ENCODE measurements around the gene TEX48.

The TEX48 gene

GRCh38 chr9:114655689-114656088 is 26.3 kb downstream of the TEX48 start:
- POLR2A ChIA-PET = interaction anchor here (1.2 kb wide), 1 partner anchor 154 kb away, joined by 3 read pairs; no protein-coding TSS in a partner anchor
- CTCF ChIA-PET = interaction anchor here (0.7 to 1.1 kb wide), 2 partner anchors 250 to 338 kb away, joined by 3 to 4 read pairs; no protein-coding TSS in a partner anchor
- no peak for DNase-seq (ENCODE audit: extremely low spot score)
- TF ChIP-seq CTBP1 (IDR thresholded peaks at IDR 0.05; ENCODE audit: borderline replicate concordance) = no peak

GRCh38 chr9:114653556-114654159 is 28.3 kb downstream of the TEX48 start:
- TF ChIP-seq ELF4 (IDR thresholded peaks at IDR 0.05) (no peak), HDGF (IDR thresholded peaks at IDR 0.05; ENCODE audit: borderline replicate concordance) (no peak), ARNT (IDR thresholded peaks at IDR 0.05) (no peak), FOXM1 (IDR thresholded peaks at IDR 0.05; ENCODE audit: borderline replicate concordance) (no peak), SP1 (IDR thresholded peaks at IDR 0.05) (no peak)
- DNase-seq (ENCODE audit: extremely low spot score) = peak; percentile 81
- POLR2A ChIA-PET = interaction anchor here (1.0 to 1.5 kb wide), 2 partner anchors 66 to 151 kb away, joined by 3 to 5 read pairs; partner anchors contain the start of gene ATP6V1G1
- CTCF ChIA-PET = interaction anchor here (0.6 to 2.3 kb wide), 24 partner anchors 8 to 553 kb away, joined by 3 to 19 read pairs (median 4); no protein-coding TSS in a partner anchor

DNA sequence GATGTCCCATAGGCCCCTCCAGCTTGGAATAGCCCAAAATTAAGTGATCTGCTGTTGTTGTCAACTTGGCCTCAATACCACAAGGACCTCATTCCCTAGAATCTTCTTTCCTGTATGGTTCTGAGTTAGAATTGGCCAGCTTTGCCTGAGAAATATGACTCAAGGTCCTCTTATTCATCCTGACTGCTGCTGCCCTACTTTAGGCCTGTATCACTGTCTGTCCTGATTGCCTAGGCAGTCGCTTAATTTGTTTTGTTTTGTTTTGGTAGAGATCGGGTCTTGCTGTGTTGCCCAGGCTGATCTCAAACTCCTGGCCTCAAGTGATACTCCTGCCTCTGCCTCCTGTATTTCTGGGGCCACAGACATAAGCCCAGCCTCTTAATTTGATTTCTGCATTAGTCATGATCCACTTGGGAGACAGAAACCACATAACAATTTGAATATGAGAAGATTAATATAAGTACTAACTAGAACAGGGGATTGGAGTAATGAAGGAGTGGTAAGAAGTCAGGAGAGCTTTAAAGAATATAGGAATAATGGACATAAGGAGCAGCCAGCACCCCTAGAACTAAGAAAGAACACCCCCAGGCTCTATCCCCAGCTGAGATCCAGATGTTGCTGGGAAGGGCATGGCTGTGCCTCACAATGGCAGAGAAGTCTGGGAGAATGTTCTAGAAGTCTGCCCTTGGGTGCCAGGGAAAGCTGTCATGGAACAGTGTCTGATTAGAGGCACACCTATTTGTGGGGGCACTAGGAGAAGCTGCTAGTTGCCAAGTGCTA is 29.0 kb downstream of the TEX48 start:
- ChIA-PET POLR2A (interaction anchor here (1.0 to 1.5 kb wide), 2 partner anchors 66 to 151 kb away, joined by 3 to 5 read pairs; partner anchors contain the start of gene ATP6V1G1), CTCF (interaction anchor here (0.6 to 2.3 kb wide), 23 partner anchors 9 to 363 kb away, joined by 3 to 19 read pairs (median 4); no protein-coding TSS in a partner anchor)
- no peak for DNase-seq (ENCODE audit: extremely low spot score)
- TF ChIP-seq ARNT (IDR thresholded peaks at IDR 0.05) (no peak), FOXA1 (IDR thresholded peaks at IDR 0.05) (no peak), L3MBTL2 (conservative IDR thresholded peaks at IDR 0.05) (no peak), ZNF384 (IDR thresholded peaks at IDR 0.05) (no peak), FOXM1 (IDR thresholded peaks at IDR 0.05; ENCODE audit: borderline replicate concordance) (no peak), NFRKB (IDR thresholded peaks at IDR 0.05) (no peak), ELF4 (IDR thresholded peaks at IDR 0.05) (no peak), HDGF (IDR thresholded peaks at IDR 0.05; ENCODE audit: borderline replicate concordance) (no peak), CTBP1 (IDR thresholded peaks at IDR 0.05; ENCODE audit: borderline replicate concordance) (no peak), LEF1 (IDR thresholded peaks at IDR 0.05; ENCODE audit: borderline replicate concordance) (no peak), SUZ12 (IDR thresholded peaks at IDR 0.05) (no peak), FOXK2 (IDR thresholded peaks at IDR 0.05) (no peak), SP1 (IDR thresholded peaks at IDR 0.05) (no peak), TARDBP (IDR thresholded peaks at IDR 0.05) (no peak), BHLHE40 (IDR thresholded peaks at IDR 0.05; ENCODE audit: borderline replicate concordance) (no peak)
- TF ChIP-seq, protein P1, sequence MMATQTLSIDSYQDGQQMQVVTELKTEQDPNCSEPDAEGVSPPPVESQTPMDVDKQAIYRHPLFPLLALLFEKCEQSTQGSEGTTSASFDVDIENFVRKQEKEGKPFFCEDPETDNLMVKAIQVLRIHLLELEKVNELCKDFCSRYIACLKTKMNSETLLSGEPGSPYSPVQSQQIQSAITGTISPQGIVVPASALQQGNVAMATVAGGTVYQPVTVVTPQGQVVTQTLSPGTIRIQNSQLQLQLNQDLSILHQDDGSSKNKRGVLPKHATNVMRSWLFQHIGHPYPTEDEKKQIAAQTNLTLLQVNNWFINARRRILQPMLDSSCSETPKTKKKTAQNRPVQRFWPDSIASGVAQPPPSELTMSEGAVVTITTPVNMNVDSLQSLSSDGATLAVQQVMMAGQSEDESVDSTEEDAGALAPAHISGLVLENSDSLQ (IDR thresholded peaks at IDR 0.05) = no peak

GRCh38 chr9:114643896-114644295 is 38.1 kb downstream of the TEX48 start:
- no peak for TF ChIP-seq ZNF384 (IDR thresholded peaks at IDR 0.05)
- no peak for TF ChIP-seq CTBP1 (IDR thresholded peaks at IDR 0.05; ENCODE audit: borderline replicate concordance)
- no peak for TF ChIP-seq FOXA1 (IDR thresholded peaks at IDR 0.05)
- no peak for TF ChIP-seq BHLHE40 (IDR thresholded peaks at IDR 0.05; ENCODE audit: borderline replicate concordance)
- no peak for TF ChIP-seq HDGF (IDR thresholded peaks at IDR 0.05; ENCODE audit: borderline replicate concordance)
- TF ChIP-seq ELF4 (IDR thresholded peaks at IDR 0.05) = no peak
- TF ChIP-seq SP1 (IDR thresholded peaks at IDR 0.05) = no peak
- no peak for TF ChIP-seq NFRKB (IDR thresholded peaks at IDR 0.05)
- TF ChIP-seq FOXK2 (IDR thresholded peaks at IDR 0.05) = no peak
- TF ChIP-seq, protein P1 (IDR thresholded peaks at IDR 0.05) = no peak
- no peak for TF ChIP-seq TARDBP (IDR thresholded peaks at IDR 0.05)
- no peak for TF ChIP-seq SUZ12 (IDR thresholded peaks at IDR 0.05)
- no peak for TF ChIP-seq L3MBTL2 (conservative IDR thresholded peaks at IDR 0.05)
- TF ChIP-seq FOXM1 (IDR thresholded peaks at IDR 0.05; ENCODE audit: borderline replicate concordance) = no peak
- TF ChIP-seq LEF1 (IDR thresholded peaks at IDR 0.05; ENCODE audit: borderline replicate concordance) = no peak
- TF ChIP-seq ARNT (IDR thresholded peaks at IDR 0.05) = no peak
- ChIA-PET POLR2A (no interaction called here), CTCF (interaction anchor here (1.0 kb wide), 1 partner anchor 10 kb away, joined by 3 read pairs; no protein-coding TSS in a partner anchor)
- DNase-seq (ENCODE audit: extremely low spot score) = no peak

- no peak for DNase-seq (ENCODE audit: extremely low spot score)
- TF ChIP-seq FOXM1 (IDR thresholded peaks at IDR 0.05; ENCODE audit: borderline replicate concordance) = no peak
- no peak for TF ChIP-seq SP1 (IDR thresholded peaks at IDR 0.05)
- no peak for TF ChIP-seq CTBP1 (IDR thresholded peaks at IDR 0.05; ENCODE audit: borderline replicate concordance)
- TF ChIP-seq ARNT (IDR thresholded peaks at IDR 0.05) = no peak
- no peak for TF ChIP-seq SUZ12 (IDR thresholded peaks at IDR 0.05)
- TF ChIP-seq ELF4 (IDR thresholded peaks at IDR 0.05) = no peak
- TF ChIP-seq BHLHE40 (IDR thresholded peaks at IDR 0.05; ENCODE audit: borderline replicate concordance) = no peak
- TF ChIP-seq, protein P1 (IDR thresholded peaks at IDR 0.05) = no peak
- no peak for TF ChIP-seq NFRKB (IDR thresholded peaks at IDR 0.05)
- no peak for TF ChIP-seq FOXA1 (IDR thresholded peaks at IDR 0.05)
- no peak for TF ChIP-seq L3MBTL2 (conservative IDR thresholded peaks at IDR 0.05)
- TF ChIP-seq FOXK2 (IDR thresholded peaks at IDR 0.05) = no peak
- TF ChIP-seq ZNF384 (IDR thresholded peaks at IDR 0.05) = no peak
- TF ChIP-seq LEF1 (IDR thresholded peaks at IDR 0.05; ENCODE audit: borderline replicate concordance) = no peak
- no peak for TF ChIP-seq HDGF (IDR thresholded peaks at IDR 0.05; ENCODE audit: borderline replicate concordance)
- POLR2A ChIA-PET = no interaction called here
- CTCF ChIA-PET = interaction anchor here (0.7 to 1.0 kb wide), 2 partner anchors 11 to 320 kb away, joined by 3 read pairs; partner anchors contain the start of gene ORM1
Observed at GRCh38 chr9:114643001-114643400, 39.0 kb downstream of the TEX48 start.

All from HEK293T (cell line).